GM21723 (cell line): ENCODE data around the gene GLT1D1.

Experiments used
- ATAC-seq: cut with Tn5 transposase; IDR thresholded peaks from one replicate; pipeline ENCODE4 v1.9.1; 2021; ENCODE audit warnings: mild to moderate bottlenecking, moderate library complexity; ENCODE audit not compliant: unreplicated experiment

GLT1D1 gene

DNA sequence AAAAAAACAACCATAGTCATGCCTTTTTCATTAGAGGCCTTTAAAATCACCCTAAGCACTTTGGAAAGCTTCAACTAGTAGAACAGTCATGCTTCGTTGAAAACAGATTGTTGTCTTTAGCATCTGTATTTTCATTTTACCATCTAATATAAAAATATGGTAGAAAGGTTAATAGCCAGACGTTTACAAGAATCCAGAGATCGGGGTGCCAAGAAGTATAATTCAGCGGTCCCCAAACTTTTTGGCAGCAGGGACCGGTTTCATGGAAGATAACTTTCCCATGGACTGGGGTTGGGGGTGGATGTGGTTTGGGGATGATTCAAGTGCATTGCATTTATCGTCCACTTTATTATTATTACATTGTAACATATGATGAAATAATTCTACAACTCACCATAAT lies 138.4 kb downstream of the GLT1D1 start:
- ATAC-seq: no peak

DNA sequence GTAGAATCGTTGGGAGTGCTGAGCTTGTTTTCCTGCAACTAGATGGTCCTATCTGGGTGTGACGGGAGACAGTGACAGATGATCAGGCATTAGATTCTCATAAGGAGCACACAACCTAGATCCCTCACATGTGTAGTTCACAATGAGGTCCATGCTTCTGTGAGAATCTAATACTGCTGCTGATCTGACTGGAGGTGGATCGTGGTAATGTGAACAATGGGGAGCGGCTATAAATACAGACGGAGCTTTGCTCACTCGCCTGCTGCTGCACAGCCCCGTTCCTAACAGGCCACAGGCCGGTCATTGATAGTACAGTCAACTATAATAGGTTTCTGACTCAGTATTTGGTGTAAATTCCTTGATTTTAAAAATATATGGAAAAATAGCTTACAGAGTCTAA lies 138.8 kb downstream of the GLT1D1 start:
- no peak for ATAC-seq

DNA sequence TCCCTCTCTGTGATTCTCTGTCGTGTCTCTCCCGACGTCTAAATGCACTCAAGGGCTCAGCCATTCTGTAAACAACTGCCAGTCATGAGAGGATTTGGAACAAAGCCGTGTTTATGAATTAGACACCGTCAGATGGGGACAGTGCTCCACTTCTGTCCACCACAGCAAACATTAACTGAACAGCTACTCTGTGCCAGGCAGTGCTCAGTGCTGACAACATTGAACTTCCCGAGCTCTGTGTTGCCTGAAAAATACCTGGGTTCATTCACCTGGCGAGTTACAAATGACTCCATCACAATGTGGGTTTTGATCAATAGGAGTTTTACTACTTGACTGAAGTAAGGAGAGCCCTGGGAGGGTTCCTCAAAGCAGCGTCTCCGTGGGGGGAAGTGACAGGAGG lies 139.3 kb downstream of the GLT1D1 start:
- ATAC-seq: no peak

DNA sequence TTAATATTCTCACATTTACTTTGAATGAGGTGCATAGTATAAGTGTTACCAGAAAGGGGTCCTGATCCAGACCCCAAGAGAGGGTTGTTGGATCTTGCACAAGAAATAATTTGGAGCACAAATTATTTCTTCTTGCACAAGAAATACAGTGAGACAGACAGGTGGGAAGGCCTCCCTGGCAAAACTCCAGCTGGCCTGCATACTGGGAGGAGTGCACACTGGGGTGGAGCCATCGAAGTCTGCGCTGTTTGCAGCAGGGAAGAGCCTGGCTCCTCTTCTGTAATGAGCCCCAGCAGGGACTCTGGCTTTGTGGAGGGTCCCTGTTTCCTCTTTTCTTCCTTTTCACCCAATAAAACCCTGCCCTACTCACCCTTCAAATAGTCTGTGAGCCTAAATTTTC lies 141.6 kb downstream of the GLT1D1 start:
- no peak for ATAC-seq

DNA sequence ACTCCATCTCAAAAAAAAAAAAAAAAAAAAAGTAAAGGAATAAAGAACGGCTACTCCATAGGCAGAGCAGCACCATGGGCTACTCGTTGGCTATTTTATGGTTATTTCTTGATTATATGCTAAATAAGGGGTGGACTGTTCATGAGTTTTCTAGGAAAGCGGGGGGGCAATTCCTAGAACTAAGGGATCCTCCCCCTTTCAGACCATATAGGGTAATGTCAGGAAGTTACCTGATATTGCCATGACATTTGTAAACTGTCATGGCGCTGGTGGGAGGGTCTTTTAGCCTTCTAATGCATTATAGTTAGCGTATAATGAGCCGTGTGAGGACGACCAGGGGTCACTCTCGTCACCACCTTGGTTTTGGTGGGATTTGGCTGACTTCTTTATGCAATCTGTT lies 142.3 kb downstream of the GLT1D1 start:
- ATAC-seq: no peak

DNA sequence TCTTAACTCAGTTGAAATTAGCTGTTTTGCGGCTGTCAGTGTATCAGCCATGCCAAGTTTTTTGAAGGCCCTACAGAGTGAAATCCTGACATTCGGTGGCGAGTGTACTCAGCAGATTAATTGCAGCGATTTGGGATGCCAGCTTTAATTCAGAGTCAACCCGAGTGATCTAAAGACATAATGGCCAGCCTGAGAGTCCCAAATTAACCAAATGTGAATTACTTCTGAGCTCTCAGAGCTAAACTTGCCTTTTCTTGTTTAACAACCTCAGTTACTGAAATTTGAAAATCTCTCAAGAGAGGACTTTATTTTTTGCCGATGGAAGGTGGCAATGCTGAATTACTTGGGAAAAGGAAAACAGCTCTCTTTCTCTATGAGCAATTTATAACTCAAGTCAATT lies 148.5 kb downstream of the GLT1D1 start:
- ATAC-seq: no peak

DNA sequence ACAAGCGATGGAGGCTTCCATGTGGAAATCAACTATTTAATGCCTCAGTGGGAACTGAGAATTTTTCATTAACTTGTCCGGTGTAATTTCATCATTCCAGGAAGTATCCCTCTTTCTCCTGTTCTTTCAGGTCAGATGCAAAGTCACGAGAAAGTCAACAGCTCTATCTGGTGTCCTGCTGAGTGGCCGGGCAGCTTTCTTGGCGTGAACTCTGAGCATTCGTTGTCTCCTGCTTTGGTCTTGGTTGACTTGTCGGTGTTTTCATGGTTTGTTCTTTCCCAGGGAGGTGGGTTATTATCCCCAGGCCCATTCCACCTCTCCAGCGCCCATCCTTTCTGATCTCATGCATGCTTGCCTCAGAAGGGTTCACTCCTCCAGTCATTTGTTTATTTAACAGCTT lies 149.1 kb downstream of the GLT1D1 start:
- no peak for ATAC-seq

DNA sequence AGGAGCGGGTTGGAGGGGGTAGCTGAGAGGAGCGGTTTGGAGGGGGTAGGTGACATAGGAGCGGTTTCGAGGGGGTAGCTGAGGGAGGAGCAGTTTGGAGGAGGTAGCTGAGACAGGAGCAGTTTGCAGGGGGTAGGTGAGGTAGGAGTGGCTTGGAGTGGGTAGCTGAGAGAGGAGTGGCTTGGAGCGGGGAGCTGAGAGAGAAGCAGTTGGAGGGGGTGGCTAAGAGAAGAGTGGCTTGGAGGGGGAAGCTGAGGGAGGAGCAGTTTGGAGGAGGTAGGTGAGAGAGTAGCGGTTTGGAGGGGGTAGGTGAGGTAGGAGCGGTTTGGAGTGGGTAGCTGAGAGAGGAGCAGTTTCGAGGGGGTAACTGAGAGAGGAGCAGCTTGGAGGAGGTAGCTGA lies 152.1 kb downstream of the GLT1D1 start:
- ATAC-seq: no peak

DNA sequence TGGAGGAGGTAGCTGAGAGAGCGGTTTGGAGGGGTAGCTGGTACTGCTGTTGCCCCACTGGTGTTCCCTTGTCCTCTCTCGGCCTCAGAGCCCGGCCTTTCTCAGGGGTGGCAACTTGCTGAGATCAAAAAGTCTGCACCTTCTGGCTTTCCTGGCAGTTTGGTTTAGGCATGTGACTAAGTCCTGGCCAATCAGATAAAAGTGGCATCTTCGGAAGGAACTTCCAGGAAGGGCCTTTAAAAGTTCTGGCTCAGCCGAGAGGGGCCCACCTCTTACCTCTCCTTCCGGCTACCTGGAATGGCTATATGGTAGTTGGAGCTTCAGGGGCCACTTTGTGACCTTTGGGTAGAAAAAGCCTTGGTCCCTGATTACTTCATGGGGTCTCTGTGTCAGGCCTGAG lies 152.6 kb downstream of the GLT1D1 start:
- no peak for ATAC-seq

DNA sequence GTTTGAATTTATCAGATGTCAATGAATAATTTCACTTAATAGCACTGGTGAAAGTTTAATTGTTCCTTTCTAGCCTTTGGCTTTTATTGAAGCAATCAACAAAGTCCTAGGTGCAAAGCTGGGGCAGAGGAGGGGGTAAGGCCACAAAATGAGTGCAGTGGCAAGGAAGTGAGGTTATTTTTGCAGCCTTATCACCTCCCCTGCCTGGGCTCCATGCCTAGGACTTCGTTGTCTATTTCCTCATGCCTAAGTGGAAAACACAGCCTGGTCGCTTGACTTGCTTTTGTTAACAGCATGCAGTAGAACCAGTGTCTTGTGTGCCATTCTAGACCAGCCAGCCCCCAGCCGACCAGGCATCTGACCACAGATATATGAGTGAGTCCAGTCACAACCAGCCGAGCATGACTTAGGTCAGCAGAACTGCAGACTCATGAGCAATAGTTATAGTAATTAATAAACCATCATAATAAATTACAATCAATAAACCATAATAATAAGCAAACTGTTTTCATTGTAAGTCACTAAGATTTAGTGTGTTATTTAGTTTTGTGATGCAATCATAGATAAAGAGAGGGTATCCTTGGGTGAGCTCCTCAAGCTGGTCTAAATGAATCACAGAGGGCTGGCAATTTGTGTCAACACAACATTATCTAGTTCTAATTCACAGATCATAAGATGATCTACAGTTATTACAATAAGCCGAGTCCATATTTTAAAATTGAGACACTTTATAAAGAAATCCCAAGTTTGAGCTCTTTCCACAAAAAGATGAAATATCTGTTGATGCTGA lies 156.8 kb downstream of the GLT1D1 start:
- no peak for ATAC-seq

DNA sequence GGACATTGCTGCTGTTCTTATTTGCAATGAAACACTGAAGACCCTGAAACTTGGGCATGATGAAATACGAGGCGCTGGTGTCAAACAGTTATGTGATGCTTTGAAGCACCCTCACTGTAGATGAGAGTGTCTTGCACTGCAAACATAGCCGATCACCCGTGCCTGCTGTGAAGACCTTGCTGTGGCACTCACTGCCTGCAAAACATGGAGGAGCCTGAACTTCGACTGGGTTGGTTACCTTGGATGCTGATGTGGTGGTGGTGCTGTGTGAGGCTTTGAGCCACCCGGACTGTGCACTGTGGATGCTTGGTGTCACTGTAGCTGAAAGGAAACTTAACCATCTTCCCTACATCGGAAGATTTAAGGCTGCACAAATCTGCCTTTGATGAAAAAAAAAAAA lies 162.9 kb downstream of the GLT1D1 start:
- ATAC-seq: no peak

DNA sequence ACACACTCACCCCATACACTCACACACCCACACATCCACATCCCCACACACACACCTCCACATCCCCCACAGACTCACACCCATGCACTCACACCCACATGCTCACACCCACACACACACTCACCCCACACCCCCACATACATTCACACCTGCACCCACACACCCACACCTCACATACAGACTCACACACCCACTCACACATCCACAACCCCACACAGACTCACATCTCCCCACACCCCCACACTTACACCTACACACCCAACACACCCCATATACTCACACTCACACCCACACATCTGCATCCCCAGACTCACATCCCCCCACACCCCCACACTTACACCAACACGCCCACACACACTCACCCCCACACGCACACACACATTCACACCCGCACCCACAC lies 171.8 kb downstream of the GLT1D1 start:
- ATAC-seq: no peak

DNA sequence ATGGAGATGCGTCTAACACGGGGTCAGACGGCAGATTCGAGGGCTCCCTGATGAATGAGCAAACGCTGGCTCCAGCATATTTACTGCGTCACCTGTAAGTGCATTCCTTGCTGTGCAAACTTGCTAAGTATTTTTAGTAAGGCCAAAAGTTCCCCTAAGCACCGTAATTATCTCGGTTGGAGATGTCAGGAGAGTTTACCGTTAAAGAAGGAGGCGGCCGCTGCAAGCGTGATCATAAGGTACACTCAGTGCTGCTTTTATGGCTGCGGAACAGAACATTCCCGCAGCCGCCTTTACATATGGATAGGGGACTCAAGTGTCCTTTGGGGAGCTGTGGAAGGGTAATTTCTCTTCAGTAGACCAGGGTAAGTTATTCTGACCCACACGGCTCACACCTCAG lies 175.6 kb downstream of the GLT1D1 start:
- no peak for ATAC-seq
